Epithelial cell of esophagus (primary cell): ENCODE measurements around the gene ZFPM1.
"Not testable (repeated sequence)": the region's sequence is repeated elsewhere in the genome, so short reads cannot be mapped to it uniquely, and the experiment has no call there.

Experiments used
- DNase-seq: peaks from one replicate; pipeline ENCODE4 v3.0.0; 2010; ENCODE audit warnings: low read depth
- H3K4me3 ChIP-seq: 2 replicates; pipeline ENCODE4 v1.5.1; 2011; ENCODE audit warnings: mild to moderate bottlenecking, low read length, control low read depth
- TF ChIP-seq, protein P1 (sequence below): IDR thresholded peaks from 2 replicates; pipeline ENCODE4 v1.5.1; 2011; ENCODE audit warnings: low read depth, mild to moderate bottlenecking, low read length, control low read depth, inconsistent platforms; ENCODE audit not compliant: insufficient read depth; ENCODE audit errors: missing control alignments

The ZFPM1 gene

DNA sequence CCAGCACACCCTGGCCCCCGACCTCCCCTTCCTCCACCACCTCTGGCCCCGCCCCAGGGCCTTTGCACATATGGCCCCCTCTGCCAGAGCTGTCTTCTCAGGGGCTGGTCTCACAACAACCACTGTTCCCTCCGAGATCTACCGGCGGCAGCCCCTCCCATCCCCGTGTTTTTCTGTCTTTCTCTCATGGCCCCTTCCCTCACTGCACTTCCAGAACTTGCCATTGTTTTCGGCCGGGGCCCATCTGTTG, 30.2 kb downstream of the ZFPM1 start:
- TF ChIP-seq, protein P1, sequence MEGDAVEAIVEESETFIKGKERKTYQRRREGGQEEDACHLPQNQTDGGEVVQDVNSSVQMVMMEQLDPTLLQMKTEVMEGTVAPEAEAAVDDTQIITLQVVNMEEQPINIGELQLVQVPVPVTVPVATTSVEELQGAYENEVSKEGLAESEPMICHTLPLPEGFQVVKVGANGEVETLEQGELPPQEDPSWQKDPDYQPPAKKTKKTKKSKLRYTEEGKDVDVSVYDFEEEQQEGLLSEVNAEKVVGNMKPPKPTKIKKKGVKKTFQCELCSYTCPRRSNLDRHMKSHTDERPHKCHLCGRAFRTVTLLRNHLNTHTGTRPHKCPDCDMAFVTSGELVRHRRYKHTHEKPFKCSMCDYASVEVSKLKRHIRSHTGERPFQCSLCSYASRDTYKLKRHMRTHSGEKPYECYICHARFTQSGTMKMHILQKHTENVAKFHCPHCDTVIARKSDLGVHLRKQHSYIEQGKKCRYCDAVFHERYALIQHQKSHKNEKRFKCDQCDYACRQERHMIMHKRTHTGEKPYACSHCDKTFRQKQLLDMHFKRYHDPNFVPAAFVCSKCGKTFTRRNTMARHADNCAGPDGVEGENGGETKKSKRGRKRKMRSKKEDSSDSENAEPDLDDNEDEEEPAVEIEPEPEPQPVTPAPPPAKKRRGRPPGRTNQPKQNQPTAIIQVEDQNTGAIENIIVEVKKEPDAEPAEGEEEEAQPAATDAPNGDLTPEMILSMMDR = no peak
- DNase-seq = no peak
- H3K4me3 ChIP-seq = no peak overlapping the region

DNA sequence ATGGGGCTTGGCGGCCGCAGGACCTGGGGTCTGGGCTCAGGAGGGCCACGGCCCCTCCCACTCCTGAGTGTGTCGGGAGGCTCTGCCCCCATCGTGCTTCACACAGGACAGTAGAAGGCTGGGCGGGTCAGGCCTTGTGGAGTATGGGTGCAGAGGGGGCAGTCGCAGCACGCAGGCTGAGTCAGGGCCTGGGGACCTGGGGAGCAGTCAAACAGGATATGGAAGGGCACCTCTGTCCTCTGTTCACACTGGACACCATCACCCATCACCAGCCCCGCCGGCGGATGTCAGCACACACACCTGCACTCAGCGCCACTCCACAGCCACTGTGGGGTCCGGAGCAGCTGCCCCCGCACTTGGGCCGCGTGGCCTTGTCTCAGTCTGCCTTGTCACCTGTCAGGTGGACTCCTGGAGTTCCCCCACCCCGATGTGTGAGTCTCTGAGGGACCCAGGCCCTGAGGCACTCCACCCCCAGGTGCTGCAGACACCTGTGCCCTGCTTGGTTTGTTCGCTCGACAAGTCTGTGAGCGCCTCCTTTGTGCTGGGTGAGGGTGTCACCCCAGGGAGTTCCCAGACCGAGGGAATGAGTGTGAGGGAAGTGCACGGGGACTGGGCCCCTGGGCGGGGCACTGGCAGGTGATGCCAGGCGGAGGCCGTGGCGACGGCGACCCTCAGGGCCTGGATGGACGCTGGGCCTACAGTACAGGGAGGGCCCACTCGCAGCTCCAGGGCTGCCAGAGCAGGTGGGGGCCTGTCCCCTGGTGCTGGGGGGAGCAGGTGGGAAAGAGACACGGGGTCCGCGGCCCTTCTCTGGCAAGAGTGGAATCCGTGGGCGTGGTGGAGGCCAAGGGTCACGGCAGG, 31.7 kb downstream of the ZFPM1 start:
- no peak for DNase-seq
- H3K4me3 ChIP-seq = no peak overlapping the region
- TF ChIP-seq, protein P1 = no peak

DNA sequence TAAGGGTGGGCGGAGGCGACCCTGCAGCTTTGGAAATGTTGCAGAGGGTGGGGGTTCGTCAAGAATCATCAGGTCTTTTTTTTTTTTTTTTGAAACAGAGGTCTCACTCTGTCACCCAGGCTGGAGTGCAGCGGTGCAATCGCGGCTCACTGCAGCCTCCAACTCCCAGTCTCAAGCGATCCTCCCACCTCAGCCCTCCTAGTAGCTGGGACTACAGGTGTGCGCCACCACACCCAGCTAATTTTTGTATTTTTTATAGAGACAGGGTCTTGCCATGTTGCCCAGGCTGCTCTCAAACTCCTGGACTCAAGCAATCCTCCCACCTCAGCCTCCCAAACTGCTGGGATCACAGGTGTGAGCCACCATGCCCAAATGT, 32.3 kb downstream of the ZFPM1 start:
- DNase-seq, H3K4me3 ChIP-seq: not testable (repeated sequence)

DNA sequence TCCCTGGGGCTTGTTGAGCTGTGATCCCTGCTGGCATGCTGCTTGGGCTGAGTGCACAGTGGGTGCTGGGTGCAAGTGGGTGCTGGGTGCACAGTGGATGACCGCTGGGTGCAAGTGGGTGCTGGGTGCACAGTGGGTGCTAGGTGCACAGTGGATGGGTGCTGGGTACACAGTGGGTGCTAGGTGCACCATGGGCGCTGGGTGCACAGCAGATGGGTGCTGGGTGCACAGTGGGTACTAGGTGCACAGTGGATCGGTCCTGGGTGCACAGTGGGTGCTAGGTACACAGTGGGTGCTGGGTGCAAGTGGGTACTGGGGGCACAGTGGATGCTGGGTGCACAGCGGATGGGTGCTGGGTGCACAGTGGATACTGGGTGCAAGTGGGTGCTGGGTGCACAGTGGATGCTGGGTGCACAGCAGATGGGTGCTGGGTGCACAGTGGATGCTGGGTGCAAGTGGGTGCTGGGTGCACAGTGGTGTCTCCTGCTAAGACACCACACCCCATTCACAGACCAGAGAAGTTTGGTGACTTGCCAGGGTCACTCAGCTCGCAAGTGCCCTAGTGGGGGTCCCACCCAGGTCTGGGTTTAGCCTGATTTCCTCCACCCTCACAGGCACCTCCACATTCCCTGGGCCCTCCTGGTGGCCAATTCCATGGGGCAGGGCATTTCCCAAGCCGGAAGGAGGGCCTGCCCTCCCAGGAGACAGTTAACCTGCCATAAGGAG, 33.5 kb downstream of the ZFPM1 start:
- TF ChIP-seq, protein P1 = no peak
- no peak for DNase-seq

DNA sequence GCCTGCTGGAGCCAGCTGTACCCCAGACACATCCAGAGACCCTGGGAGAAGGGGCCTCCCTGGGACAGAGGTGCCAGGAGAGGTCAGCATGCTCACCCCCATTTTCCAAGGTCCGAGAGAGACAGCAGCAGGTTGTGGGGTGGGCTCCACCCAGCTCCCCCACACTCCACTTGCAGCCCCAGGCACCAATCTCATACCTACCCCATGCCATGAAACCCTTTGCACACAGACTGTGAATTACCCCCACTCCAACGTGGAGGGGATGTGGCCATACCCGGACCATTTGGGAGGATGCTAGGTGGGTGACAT, 34.0 kb downstream of the ZFPM1 start:
- DNase-seq = no peak
- TF ChIP-seq, protein P1 = no peak
- no peak overlapping the region for H3K4me3 ChIP-seq

More for the DNA sequence above, 33.5 kb downstream of the ZFPM1 start:
- no peak overlapping the region for H3K4me3 ChIP-seq

DNA sequence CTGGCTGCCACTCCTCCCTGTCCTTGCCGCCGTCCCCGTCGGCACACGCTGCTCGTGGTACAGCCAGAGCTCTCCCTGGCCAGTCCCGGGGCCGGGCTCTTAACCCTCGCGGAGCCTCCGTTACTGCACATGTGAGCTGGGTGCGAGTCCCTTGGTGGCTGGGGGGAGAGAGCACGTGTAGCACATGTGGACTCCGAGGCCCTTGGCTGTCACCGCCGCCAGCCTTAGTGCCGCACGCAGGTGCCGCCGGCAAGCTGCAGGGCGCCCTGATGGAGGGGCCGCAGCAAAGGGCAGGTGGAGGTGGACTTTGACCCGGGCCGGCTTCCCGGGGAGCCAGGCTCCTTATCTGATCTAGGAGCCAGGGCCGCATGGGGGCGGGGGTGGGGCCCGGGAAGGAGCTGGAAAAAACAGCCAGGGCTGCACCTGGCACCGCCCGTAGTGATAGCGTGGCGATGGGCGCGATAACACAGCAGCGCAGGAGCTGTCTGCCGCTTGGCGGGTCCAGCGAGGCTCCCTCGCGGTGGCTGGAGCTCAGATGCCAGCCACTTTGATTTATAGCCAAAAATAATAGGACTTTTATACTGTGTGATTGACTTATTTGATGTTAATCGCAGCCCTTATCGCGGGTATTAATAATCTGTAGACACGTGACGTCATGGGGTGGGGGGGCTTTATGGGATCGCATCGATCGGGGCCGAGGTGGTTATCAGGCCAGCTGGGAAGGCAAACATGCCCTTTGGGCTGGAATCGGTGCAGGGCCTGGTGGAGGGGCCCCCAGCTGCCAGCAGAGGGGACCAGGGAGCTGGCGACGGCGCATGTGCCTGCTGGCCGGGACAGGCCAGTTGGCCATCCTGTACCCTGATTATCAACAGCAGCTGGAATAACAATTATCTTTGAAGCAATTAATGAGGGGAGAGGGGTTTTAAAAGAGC, 35.1 kb downstream of the ZFPM1 start:
- no peak overlapping the region for H3K4me3 ChIP-seq
- TF ChIP-seq, protein P1 = no peak

DNA sequence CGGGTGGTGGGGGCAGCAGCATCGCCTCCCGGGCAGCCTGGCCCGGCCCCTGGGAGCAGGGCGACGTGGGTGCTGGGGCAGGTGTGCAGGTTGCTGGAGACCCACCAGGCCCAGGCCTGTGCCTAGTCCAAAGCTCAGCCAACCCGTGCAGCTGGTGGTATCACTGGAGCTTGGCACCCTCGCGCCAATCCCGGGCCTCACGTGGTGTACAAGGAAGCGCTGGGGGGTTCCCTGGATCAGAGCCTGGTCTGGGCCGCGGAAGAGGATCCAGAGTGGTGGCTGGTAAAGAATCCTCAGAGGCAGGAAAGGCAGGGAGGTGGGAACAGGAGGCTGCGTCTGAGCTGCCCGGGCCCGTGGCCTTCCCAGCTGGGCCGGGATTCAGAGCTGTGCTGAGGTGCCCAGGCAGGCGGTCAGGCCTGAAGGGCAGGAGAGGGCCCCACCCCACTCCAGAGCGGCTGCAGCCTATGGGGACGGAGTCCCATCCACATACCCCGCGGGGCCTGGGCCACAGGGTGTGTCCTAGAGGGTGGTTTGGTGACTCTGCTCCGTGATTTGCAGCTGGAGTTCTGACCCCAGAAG, 36.2 kb downstream of the ZFPM1 start:
- TF ChIP-seq, protein P1 = no peak
- DNase-seq = no peak

More for the DNA sequence above, 35.1 kb downstream of the ZFPM1 start:
- DNase-seq = no peak

More for the DNA sequence above, 36.2 kb downstream of the ZFPM1 start:
- no peak overlapping the region for H3K4me3 ChIP-seq
